ENCODE results near the gene USP30.

USP30 gene

GRCh38 chr12:109127533-109128242, 75.3 kb downstream of the USP30 start:
- no peak for DNase-seq (ENCODE audit: low spot score)

- no peak for DNase-seq (ENCODE audit: low spot score)
Observed at GRCh38 chr12:109130297-109131153, 78.1 kb downstream of the USP30 start.

GRCh38 chr12:109131154-109132050, 79.0 kb downstream of the USP30 start:
- DNase-seq (ENCODE audit: low spot score) = no peak

GRCh38 chr12:109134186-109134917, 82.0 kb downstream of the USP30 start:
- DNase-seq (ENCODE audit: low spot score) = no peak

GRCh38 chr12:109137055-109137454, 84.7 kb downstream of the USP30 start:
- DNase-seq (ENCODE audit: low spot score) = no peak

All from germinal center (tissue), 1 donor.